AG08395 (cell line): ENCODE measurements around the gene SLC11A1.

Experiments
- DNase-seq: peaks from one replicate; pipeline ENCODE4 v3.0.0; 2012; ENCODE audit warnings: mixed read lengths, low spot score

Gene SLC11A1

DNA sequence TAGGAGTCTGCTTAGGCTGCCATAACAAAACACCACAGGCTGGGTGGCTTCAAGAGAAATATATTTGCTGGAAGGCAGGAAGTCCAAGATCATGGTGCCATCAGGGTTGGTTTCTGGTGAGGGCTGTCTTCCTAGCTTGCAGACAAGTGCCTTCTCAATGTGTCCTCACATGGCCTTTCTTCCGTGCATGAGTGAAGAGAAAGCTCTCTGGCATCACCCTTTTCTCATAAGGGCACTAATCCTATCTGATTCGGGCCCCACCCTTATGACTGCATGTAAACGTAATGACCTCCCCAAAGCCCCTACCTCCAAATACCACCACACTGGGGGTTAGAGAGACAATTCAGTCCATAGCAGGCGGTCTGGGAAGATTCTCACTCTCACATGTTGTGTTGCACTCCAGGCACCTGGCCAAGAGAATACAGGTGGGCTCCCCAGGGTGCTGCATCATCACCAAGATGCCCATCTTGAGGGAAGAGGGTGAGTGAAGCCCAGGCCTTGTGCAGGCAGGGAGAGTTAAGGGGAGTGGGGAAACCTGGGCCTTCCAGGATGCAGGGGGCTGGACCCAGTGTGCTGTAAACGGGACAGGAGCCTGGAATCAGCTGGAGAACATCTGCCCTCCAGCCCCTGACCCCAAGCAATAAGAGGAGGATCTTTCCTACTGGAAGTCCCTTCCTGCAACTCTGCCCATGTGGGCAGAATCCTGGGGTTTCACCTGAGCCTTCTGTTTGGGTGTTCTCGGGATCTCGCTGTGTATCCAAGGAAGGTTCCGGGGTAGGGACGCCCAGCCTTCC lies 15.3 kb upstream of the SLC11A1 start:
- DNase-seq = no peak

- peak; percentile 80 for DNase-seq
Measured at GRCh38 chr2:218367415-218368149, 14.5 kb upstream of the SLC11A1 start.

GRCh38 chr2:218368150-218368528 lies 13.9 kb upstream of the SLC11A1 start:
- no peak for DNase-seq

GRCh38 chr2:218368621-218369153 lies 13.4 kb upstream of the SLC11A1 start:
- DNase-seq = peak; percentile 46

- no peak for DNase-seq
Measured at GRCh38 chr2:218369330-218369729, 12.7 kb upstream of the SLC11A1 start.

DNA sequence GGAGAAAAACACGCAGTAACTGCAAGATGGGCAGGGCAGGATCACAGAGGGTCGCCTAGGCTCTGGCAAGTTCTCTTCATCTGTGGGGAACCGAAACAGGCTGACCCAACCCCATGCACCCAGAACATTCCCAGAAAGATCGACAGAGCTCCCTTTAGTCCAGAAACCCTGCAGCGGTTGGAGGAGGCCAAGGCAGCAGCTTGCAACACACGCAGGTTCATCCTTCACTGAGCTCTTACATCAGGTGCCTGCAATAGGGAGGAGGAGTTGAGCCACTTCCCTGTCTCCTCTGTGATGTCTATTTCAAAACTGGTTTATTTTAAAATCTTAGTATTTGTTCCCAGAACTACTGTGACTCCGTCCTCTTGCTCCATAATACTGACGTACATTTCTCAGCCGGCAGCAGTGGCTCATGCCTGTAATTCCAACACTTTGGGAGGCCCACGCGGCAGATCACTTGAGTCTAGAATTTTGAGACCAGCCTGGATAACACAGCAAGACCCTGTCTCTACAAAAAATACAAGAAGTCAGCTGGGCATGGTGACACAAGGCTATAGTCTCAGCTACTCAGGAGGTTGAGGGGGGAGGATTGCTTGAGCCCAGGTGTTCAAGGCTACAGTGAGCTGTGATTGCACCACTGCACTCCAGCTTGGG lies 11.5 kb upstream of the SLC11A1 start:
- DNase-seq = no peak

GRCh38 chr2:218371983-218372350 lies 10.1 kb upstream of the SLC11A1 start:
- no peak for DNase-seq

GRCh38 chr2:218374795-218375194 lies 7.3 kb upstream of the SLC11A1 start:
- no peak for DNase-seq

DNA sequence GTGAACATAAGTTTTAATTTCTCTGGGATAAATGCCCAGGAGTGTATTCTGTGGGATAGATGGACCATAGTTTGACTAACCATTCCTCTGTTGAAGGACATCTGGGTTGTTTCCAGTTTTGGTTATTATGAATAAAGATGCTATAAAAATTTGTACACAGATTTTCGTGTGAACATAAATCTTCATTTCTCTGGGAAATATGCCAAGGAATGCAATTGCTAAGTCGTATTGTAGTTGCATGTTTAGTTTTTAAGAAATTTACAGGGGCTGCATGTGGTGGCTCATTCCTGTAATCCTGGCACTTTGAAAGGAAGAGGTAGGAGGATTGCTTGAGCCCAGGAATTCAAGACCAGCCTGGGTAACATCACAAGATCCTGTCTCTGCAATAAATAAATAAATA lies 6.9 kb upstream of the SLC11A1 start:
- no peak for DNase-seq

- DNase-seq = no peak
Measured at GRCh38 chr2:218378053-218378452, 4.0 kb upstream of the SLC11A1 start.

DNA sequence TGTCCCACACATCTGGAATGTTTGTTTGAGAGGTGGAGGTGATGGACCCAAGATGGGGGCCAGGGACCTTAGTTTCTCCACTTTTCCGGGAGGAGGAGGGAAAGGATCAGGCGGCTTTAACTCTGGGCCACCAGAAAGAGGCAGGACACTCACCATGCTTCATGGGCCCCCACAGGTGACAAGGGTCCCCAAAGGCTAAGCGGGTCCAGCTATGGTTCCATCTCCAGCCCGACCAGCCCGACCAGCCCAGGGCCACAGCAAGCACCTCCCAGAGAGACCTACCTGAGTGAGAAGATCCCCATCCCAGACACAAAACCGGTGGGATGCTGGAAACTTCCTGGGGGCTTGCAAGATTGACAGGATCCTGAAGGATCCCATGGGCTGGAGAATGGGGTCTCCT lies 712 bp downstream of the SLC11A1 start:
- DNase-seq = no peak

- no peak for DNase-seq
Measured at GRCh38 chr2:218383892-218384519, 1.9 kb downstream of the SLC11A1 start.

GRCh38 chr2:218384975-218385374 lies 2.9 kb downstream of the SLC11A1 start:
- DNase-seq = no peak

DNA sequence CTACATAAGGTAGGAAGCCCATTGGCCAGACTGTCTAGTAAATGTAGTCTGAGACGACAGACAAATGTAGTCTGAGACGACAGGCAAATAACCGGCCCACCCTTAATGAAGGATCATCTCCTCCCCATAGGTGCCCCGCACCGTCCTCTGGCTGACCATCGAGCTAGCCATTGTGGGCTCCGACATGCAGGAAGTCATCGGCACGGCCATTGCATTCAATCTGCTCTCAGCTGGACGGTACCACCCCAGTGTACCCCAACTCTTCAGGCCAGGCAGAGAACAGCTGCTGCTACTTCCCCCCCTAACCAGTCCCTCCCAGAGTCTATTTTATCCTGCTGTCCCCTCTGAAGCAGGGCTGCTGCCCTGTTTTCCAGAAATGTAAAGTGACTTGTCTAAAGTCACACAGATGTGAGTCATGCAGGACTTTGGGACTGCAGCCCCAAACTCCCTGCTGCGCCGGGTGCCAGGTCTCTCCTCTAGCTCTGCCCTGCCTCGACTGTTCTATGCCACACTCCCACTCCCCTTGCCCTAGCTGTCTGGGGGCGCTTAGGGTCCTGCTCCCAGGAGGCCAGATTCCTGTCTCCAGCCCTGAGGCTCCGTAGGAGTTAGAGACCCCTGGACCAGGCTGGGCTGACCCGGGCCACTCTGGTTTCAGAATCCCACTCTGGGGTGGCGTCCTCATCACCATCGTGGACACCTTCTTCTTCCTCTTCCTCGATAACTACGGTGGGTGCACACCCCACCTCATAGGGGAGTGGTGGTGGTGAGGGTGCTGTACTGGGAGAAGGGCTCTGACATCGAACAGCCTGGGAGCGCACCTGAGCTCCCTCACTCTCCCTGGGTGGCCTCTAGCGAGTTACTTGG lies 4.7 kb downstream of the SLC11A1 start:
- no peak for DNase-seq

- no peak for DNase-seq
Measured at GRCh38 chr2:218387369-218388194, 5.5 kb downstream of the SLC11A1 start.

DNA sequence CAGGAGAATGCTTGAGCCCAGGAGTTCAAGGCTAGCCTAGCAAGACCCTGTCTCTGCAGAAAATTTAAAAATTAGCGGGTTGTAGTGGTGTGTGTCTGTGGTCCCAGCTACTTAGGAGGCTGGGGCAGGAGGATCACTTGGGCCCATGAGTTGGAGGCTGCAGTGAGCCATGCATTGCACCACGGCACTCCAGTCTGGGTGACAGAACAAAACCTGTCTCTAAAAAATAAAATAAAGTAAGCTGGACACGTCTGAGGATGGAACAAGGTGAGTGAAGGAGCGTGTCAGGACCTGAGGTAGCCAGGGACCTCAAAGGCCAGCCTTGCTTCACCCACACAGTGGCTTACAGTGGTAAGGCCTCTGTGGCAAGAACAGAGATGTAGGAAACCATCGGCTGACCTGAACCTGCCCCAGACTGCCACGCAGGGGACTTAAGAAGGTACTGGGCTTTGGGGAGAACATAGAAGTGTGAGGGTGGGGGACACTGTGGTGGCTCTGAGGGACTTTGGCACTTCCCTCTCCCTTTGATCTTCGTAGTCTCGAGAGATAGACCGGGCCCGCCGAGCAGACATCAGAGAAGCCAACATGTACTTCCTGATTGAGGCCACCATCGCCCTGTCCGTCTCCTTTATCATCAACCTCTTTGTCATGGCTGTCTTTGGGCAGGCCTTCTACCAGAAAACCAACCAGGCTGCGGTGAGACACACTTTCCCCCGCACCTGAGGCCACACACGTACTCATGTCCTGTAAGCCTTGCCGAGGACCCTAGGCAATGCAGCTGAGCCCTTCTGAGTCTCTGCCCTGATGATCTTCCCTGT lies 7.5 kb downstream of the SLC11A1 start:
- DNase-seq = no peak

- no peak for DNase-seq
Measured at GRCh38 chr2:218391202-218391601, 9.1 kb downstream of the SLC11A1 start.

DNA sequence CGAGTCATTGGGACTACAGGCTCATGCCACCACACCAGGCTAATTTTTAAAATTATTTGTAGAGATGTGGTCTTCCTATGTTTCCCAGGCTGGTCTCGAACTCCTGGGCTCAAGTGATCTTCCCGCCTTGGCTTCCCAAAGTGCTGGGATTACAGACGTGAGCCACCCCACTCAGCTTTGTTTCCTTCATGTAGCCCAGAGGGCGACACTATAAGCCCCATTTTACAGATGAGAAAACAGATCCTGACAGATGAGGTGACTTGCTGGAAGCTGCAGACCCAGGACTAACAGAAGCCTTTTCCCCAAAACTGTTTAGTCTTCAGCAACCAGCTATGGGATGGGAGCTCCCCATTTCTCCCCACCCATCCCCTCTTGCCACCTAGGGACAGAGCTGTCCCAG lies 10.4 kb downstream of the SLC11A1 start:
- no peak for DNase-seq

DNA sequence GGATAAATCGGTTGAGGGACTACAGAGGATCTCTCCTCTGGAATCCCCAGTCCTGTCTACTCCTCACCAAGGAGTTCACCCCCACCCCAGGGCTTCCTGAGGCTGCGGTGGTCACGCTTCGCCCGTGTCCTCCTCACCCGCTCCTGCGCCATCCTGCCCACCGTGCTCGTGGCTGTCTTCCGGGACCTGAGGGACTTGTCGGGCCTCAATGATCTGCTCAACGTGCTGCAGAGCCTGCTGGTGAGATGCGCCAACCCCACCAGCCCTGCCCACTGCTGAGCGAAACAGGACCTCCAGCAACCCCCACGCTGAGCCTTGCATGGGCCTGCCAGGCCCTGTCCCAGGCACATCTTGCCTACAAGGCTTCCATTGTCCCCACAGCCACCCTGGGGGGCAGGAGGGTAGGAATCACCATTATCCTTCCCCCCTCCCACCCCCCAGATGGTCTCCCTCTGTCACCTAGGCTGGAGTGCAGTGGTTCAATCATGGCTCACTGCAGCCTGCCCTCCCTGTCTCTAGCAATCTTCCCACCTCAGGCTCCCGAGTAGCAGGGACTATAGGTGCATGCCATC lies 10.9 kb downstream of the SLC11A1 start:
- no peak for DNase-seq
